Measurements from ENCODE around the gene CIDEA. TPM values are rescaled to one million over a fixed set of nuclear protein-coding genes. Genes with fewer than 3 reads are reported as not detected.

Gene CIDEA
- total and polyA plus RNA-seq, 2 donors from 2014 or later, result not detected

- Histone ChIP-seq H3K27ac (ENCODE audit: low read depth in 2 of 2, low read length in 2 of 2) (peak overlapping the region; percentile 78 to 79), H3K4me3 (ENCODE audit: low read length in 3 of 3) (peak overlapping the region; percentile 55 to 61 (median 58)), H3K27me3 (ENCODE audit: control insufficient read depth, insufficient read depth, low read length) (no peaks in the 10 kb centered on the region), H3K4me1 (ENCODE audit: control insufficient read depth in 2 of 3, insufficient read depth in 2 of 3, low read depth in 1 of 3, low read length in 3 of 3) (peaks cover 0 to 7% (median 0%) of the 10 kb centered on the region in 3 donors), H3K9me3 (ENCODE audit: control insufficient read depth in 2 of 3, insufficient read depth in 1 of 3, low read length in 3 of 3) (peaks cover 0 to 8% (median 2%) of the 10 kb centered on the region in 3 donors), H3K36me3 (ENCODE audit: control insufficient read depth in 2 of 3, insufficient read depth in 3 of 3, low read length in 3 of 3) (peaks cover 0 to 8% (median 2%) of the 10 kb centered on the region in 3 donors), H3K9ac (ENCODE audit: low read length in 3 of 3) (peak overlapping the region; percentile 44 to 55 (median 48))
- FAIRE-seq, result no peak
- intact Hi-C loops (cut with DNase I), result no loop called here
- TF ChIP-seq, protein P1, sequence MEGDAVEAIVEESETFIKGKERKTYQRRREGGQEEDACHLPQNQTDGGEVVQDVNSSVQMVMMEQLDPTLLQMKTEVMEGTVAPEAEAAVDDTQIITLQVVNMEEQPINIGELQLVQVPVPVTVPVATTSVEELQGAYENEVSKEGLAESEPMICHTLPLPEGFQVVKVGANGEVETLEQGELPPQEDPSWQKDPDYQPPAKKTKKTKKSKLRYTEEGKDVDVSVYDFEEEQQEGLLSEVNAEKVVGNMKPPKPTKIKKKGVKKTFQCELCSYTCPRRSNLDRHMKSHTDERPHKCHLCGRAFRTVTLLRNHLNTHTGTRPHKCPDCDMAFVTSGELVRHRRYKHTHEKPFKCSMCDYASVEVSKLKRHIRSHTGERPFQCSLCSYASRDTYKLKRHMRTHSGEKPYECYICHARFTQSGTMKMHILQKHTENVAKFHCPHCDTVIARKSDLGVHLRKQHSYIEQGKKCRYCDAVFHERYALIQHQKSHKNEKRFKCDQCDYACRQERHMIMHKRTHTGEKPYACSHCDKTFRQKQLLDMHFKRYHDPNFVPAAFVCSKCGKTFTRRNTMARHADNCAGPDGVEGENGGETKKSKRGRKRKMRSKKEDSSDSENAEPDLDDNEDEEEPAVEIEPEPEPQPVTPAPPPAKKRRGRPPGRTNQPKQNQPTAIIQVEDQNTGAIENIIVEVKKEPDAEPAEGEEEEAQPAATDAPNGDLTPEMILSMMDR (IDR thresholded peaks at IDR 0.05; ENCODE audit: borderline replicate concordance, extremely low read depth, insufficient read depth), result no peak
- peak; percentile 64 to 95 (median 83) for DNase-seq
Observed at GRCh38 chr18:12308386-12309100, 54.4 kb downstream of the CIDEA start.

DNA sequence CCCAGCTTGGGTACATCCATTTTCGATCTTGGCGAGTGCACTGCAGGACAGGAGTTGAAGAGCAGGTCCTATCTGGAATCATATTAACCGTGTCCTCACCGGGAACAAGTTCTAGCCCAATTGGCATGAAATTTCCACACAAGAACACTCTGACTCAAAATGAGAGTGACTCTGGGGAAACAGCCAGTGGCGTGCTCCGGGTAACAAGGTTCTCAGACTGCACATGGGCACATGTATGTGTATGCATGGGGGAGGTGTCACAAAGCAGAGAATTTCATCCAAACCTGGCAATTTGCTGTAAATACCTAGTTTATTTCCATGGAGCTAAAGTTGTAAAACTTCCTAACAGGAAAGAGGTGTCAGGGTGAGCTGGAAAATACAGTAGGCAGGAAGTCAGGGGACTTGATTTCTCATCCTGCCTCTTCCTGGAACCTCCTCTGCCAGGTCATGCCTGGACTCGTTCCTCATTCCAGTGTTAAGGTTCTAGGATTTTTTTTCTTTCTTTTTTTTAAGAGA, 55.6 kb downstream of the CIDEA start:
- H3K27ac ChIP-seq (ENCODE audit: low read depth in 2 of 2, low read length in 2 of 2), result peak overlapping the region in 1 of 2 donors; percentile 22
- TF ChIP-seq, protein P1 (IDR thresholded peaks at IDR 0.05; ENCODE audit: borderline replicate concordance, extremely low read depth, insufficient read depth), result no peak
- peaks cover 0 to 7% (median 0%) of the 10 kb centered on the region in 3 donors for H3K4me1 ChIP-seq (ENCODE audit: control insufficient read depth in 2 of 3, insufficient read depth in 2 of 3, low read depth in 1 of 3, low read length in 3 of 3)
- intact Hi-C loops (cut with DNase I), result no loop called here
- DNase-seq (peak in 2 of 5 donors; percentile 26), FAIRE-seq (no peak)
- H3K36me3 ChIP-seq (ENCODE audit: control insufficient read depth in 2 of 3, insufficient read depth in 3 of 3, low read length in 3 of 3), result peaks cover 0 to 8% (median 2%) of the 10 kb centered on the region in 3 donors
- H3K27me3 ChIP-seq (ENCODE audit: control insufficient read depth, insufficient read depth, low read length), result no peaks in the 10 kb centered on the region
- H3K9me3 ChIP-seq (ENCODE audit: control insufficient read depth in 2 of 3, insufficient read depth in 1 of 3, low read length in 3 of 3), result peaks cover 0 to 8% (median 2%) of the 10 kb centered on the region in 3 donors
- H3K4me3 ChIP-seq (ENCODE audit: low read length in 3 of 3), result peak overlapping the region; percentile 27 to 37 (median 30)
- peak overlapping the region in 1 of 3 donors; percentile 46 for H3K9ac ChIP-seq (ENCODE audit: low read length in 3 of 3)

- no peak overlapping the region for H3K27ac ChIP-seq (ENCODE audit: low read depth in 2 of 2, low read length in 2 of 2)
- H3K4me3 ChIP-seq (ENCODE audit: low read length in 3 of 3), result no peak overlapping the region
- TF ChIP-seq, protein P1 (IDR thresholded peaks at IDR 0.05; ENCODE audit: borderline replicate concordance, extremely low read depth, insufficient read depth), result no peak
- peaks cover 0 to 8% (median 2%) of the 10 kb centered on the region in 3 donors for H3K9me3 ChIP-seq (ENCODE audit: control insufficient read depth in 2 of 3, insufficient read depth in 1 of 3, low read length in 3 of 3)
- FAIRE-seq, result no peak
- no peak overlapping the region for H3K9ac ChIP-seq (ENCODE audit: low read length in 3 of 3)
- intact Hi-C loops (cut with DNase I), result no loop called here
- peaks cover 0 to 8% (median 2%) of the 10 kb centered on the region in 3 donors for H3K36me3 ChIP-seq (ENCODE audit: control insufficient read depth in 2 of 3, insufficient read depth in 3 of 3, low read length in 3 of 3)
- H3K4me1 ChIP-seq (ENCODE audit: control insufficient read depth in 2 of 3, insufficient read depth in 2 of 3, low read depth in 1 of 3, low read length in 3 of 3), result peaks cover 0 to 7% (median 0%) of the 10 kb centered on the region in 3 donors
- DNase-seq, result peak in 1 of 5 donors; percentile 18
- H3K27me3 ChIP-seq (ENCODE audit: control insufficient read depth, insufficient read depth, low read length), result no peaks in the 10 kb centered on the region
Observed at GRCh38 chr18:12310762-12311161, 56.6 kb downstream of the CIDEA start.
